BE2C (cell line): ENCODE results near the gene STAM.

Experiments
- DNase-seq: peaks from one replicate; pipeline ENCODE4 v3.0.0-alpha.2; 2020
- H3K27me3 ChIP-seq: fragments of 250-450 bp; sonication (Bioruptor Pico); 2 replicates; pipeline ENCODE4 v1.5.1; 2020; ENCODE audit warnings: mild to moderate bottlenecking
- H3K36me3 ChIP-seq: fragments of 250-450 bp; sonication (Bioruptor Pico); 2 replicates; pipeline ENCODE4 v1.5.1; 2020; ENCODE audit warnings: mild to moderate bottlenecking
- H3K4me1 ChIP-seq: fragments of 250-450 bp; sonication (Bioruptor Pico); 2 replicates; pipeline ENCODE4 v1.5.1; 2020
- H3K4me3 ChIP-seq: 2 replicates; pipeline ENCODE4 v1.5.1; 2011; ENCODE audit warnings: low read depth, low read length
- H3K9me3 ChIP-seq: fragments of 250-450 bp; sonication (Bioruptor Pico); 2 replicates; pipeline ENCODE4 v1.5.1; 2020
- CTCF ChIP-seq: IDR thresholded peaks from 2 replicates; pipeline ENCODE4 v1.5.1; 2012; ENCODE audit warnings: mild to moderate bottlenecking, low read depth, low read length

The STAM gene

DNA sequence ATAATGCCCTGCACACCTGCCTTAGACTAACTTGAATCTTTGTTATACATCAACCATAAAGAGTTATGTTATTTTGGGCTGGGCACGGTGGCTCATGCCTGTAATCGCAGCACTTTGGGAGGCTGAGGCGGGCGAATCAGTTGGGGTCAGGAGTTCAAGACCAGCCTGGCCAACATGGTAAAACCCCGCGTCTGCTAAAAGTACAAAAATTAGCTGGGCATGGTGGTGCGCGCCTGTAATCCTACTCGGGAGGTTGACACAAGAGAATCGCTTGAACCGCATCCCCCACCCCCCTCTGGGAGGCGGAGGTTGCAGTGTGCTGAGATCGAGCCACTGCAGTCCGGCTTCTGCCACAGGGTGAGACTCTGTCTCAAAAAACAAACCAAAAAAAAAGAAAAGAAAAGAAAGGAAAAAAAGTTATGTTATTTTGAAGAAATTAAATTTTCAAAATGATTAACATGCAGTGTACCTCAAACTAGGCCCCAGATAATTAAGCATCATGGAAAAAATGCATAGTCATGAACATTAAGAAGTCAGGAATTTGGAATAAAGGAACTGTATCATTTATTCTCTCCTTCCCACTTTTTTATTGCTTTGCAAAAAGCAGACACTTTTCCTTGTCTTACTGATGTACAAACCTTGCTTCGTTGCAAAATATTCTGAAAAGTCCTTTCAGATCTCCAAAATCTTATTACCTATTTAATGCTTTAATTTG lies 43.3 kb downstream of the STAM start:
- Histone ChIP-seq H3K27me3 (no peaks in the 10 kb centered on the region), H3K9me3 (no peaks in the 10 kb centered on the region), H3K4me1 (peaks cover 6% of the 10 kb centered on the region; the same call in 1 of the 2 replicates), H3K36me3 (no peaks in the 10 kb centered on the region; the same call in 1 of the 2 replicates), H3K4me3 (no peak overlapping the region)
- no peak for DNase-seq
- no peak for TF ChIP-seq CTCF

DNA sequence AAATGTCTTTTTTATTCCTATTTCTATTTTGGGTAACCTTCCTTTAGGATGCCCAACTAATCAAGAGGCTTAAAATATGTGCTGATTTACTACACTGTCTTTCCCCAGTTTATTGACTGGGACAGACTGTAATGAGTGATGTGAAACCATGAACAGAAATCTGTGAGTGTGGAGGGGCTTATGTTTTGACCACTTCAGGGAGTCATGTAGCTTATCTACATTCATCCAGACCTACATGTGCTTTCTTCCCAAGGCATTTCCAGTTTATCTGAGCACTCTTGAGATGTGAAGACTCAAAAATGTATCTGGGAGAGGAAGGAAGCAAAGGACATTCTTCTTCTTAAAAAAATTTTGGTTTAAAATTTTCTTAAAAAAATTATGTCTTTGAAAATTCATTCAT lies 45.2 kb downstream of the STAM start:
- Histone ChIP-seq H3K36me3 (no peaks in the 10 kb centered on the region; the same call in 1 of the 2 replicates), H3K27me3 (no peaks in the 10 kb centered on the region), H3K4me1 (no peaks in the 10 kb centered on the region), H3K4me3 (no peak overlapping the region), H3K9me3 (no peaks in the 10 kb centered on the region)
- no peak for DNase-seq
- TF ChIP-seq CTCF: no peak

GRCh38 chr10:17693009-17693408 lies 49.1 kb downstream of the STAM start:
- H3K9me3 ChIP-seq: no peaks in the 10 kb centered on the region
- H3K4me1 ChIP-seq: no peaks in the 10 kb centered on the region
- H3K36me3 ChIP-seq: peaks cover 5% of the 10 kb centered on the region
- no peak for DNase-seq
- no peaks in the 10 kb centered on the region for H3K27me3 ChIP-seq
- no peak for TF ChIP-seq CTCF
- H3K4me3 ChIP-seq: no peak overlapping the region

- peaks cover 6% of the 10 kb centered on the region for H3K36me3 ChIP-seq
- H3K4me1 ChIP-seq: no peaks in the 10 kb centered on the region
- no peak overlapping the region for H3K4me3 ChIP-seq
- no peaks in the 10 kb centered on the region for H3K9me3 ChIP-seq
- no peak for TF ChIP-seq CTCF
- H3K27me3 ChIP-seq: no peaks in the 10 kb centered on the region
- DNase-seq: no peak
Observed at GRCh38 chr10:17698696-17699095, 54.7 kb downstream of the STAM start.

DNA sequence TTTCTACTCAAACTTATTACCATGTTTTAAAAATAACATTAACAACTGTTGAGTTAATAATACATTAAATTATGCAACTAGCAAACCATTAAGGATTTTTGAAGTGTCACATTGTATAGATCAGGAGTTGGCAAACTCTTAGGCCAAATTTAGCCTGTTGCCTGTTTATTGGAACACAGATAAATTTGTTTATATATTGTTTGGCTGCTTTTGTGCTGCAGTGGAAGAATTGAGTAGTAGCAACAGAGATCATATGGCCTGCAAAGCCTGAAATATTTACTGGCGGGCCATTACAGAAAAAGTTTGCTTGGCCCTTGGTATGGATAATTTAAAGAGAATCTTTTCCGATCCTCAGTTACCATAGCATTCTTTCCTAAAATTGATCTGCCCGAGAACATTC lies 57.4 kb downstream of the STAM start:
- no peak overlapping the region for H3K4me3 ChIP-seq
- TF ChIP-seq CTCF: no peak
- H3K4me1 ChIP-seq: no peaks in the 10 kb centered on the region
- no peaks in the 10 kb centered on the region for H3K27me3 ChIP-seq
- peaks cover 6% of the 10 kb centered on the region for H3K36me3 ChIP-seq
- no peak for DNase-seq
- no peaks in the 10 kb centered on the region for H3K9me3 ChIP-seq

DNA sequence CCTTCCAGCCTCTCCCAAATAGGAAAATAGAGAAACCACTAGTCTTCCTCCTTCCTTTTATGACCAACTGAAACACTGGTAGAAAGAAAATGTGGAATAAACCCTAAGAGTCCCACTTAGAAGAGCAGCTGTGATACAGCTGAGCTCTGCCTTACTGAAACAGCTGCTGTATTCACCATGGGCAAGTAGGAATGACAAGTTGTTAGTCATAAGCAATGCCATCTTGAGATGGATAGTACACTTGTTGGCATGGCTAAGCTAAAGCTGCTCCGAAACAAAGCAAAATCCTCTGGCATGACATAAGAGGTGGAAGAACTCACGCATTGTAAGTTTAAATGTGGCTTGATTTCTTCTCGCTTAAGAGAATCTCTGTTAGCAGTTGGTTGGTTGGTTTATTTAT lies 59.8 kb downstream of the STAM start:
- Histone ChIP-seq H3K27me3 (no peaks in the 10 kb centered on the region), H3K36me3 (peaks cover 6% of the 10 kb centered on the region), H3K4me1 (no peaks in the 10 kb centered on the region), H3K4me3 (no peak overlapping the region), H3K9me3 (no peaks in the 10 kb centered on the region)
- no peak for DNase-seq
- TF ChIP-seq CTCF: no peak
